Brain microvascular endothelial cell (primary cell): ENCODE data around the gene PTGDR.
A peak's percentile ranks its signal among the peaks of the same experiment; 100 is the strongest.

Experiments
- DNase-seq: peaks from one replicate; pipeline ENCODE4 v3.0.0-alpha.2; 2020
- H3K27ac ChIP-seq: fragments of 250-450 bp; sonication (Bioruptor Pico); 2 replicates; pipeline ENCODE4 v1.5.1; 2020; ENCODE audit warnings: mild to moderate bottlenecking, moderate library complexity
- H3K27me3 ChIP-seq: fragments of 250-450 bp; sonication (Bioruptor Pico); replicated peaks from 2 replicates; pipeline ENCODE4 v1.5.1; 2020; ENCODE audit warnings: mild to moderate bottlenecking
- H3K36me3 ChIP-seq: fragments of 250-450 bp; sonication (Bioruptor Pico); replicated peaks from 2 replicates; pipeline ENCODE4 v1.5.1; 2020; ENCODE audit warnings: mild to moderate bottlenecking
- H3K4me3 ChIP-seq: 2 replicates; pipeline ENCODE4 v1.5.1; 2011; ENCODE audit warnings: low read depth, mild to moderate bottlenecking, control low read depth, low read length, moderate library complexity
- CTCF ChIP-seq: IDR thresholded peaks from 2 replicates; pipeline ENCODE4 v1.5.1; 2011; ENCODE audit warnings: low read depth, mild to moderate bottlenecking, moderate library complexity, low read length, control low read depth, inconsistent platforms; ENCODE audit errors: missing control alignments
- in situ Hi-C: cut with HindIII; loops from 2 replicates; pipeline ENCODE4 v1.10.0; 2017; ENCODE audit warnings: low sequenced_read_pairs, low pct_ligation_motif_present

Gene PTGDR

DNA sequence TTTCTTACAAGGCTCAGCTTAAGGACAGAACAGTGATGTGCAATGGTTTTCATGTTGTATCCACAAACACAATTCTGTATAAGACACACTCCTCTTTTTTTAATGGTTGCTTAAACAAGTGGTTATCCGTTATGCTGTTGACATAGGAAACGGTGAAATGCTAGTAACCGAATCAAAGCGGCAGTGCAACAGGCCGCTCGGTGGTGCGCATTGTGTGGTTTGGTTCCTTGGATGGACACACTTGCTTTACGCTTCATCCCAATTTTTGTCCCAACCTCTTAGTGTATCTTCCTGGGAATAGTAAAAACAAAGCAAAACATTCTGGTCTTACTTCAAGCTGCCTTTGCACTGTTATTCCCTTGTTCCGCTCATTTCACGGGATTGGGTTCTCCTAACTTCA lies 46.0 kb downstream of the PTGDR start:
- in situ Hi-C loops: no loop called here
- no peaks in the 10 kb centered on the region for H3K27me3 ChIP-seq
- no peak for TF ChIP-seq CTCF
- H3K27ac ChIP-seq: peak overlapping the region; percentile 6
- DNase-seq: no peak
- H3K36me3 ChIP-seq: no peaks in the 10 kb centered on the region
- peak overlapping the region; percentile 89 for H3K4me3 ChIP-seq

GRCh38 chr14:52313903-52314594 lies 46.6 kb downstream of the PTGDR start, which contains the start of gene PTGER2:
PTGER2 (plus strand) TSS chr14:52314312; CDS start chr14:52314549, 237 bp downstream.
- in situ Hi-C loops: no loop called here
- TF ChIP-seq CTCF: no peak
- DNase-seq: peak; percentile 88
- Histone ChIP-seq H3K4me3 (peak within 1 kb of the TSS; percentile 89), H3K27me3 (no peaks in the 10 kb centered on the region), H3K36me3 (no peaks in the 10 kb centered on the region), H3K27ac (peak within 1 kb of the TSS; percentile 6)

DNA sequence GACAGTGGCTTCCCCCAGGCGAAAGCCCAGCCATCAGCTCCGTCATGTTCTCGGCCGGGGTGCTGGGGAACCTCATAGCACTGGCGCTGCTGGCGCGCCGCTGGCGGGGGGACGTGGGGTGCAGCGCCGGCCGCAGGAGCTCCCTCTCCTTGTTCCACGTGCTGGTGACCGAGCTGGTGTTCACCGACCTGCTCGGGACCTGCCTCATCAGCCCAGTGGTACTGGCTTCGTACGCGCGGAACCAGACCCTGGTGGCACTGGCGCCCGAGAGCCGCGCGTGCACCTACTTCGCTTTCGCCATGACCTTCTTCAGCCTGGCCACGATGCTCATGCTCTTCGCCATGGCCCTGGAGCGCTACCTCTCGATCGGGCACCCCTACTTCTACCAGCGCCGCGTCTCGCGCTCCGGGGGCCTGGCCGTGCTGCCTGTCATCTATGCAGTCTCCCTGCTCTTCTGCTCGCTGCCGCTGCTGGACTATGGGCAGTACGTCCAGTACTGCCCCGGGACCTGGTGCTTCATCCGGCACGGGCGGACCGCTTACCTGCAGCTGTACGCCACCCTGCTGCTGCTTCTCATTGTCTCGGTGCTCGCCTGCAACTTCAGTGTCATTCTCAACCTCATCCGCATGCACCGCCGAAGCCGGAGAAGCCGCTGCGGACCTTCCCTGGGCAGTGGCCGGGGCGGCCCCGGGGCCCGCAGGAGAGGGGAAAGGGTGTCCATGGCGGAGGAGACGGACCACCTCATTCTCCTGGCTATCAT lies 47.3 kb downstream of the PTGDR start:
- H3K36me3 ChIP-seq: no peaks in the 10 kb centered on the region
- in situ Hi-C loops: no loop called here
- peak; percentile 8 for TF ChIP-seq CTCF
- H3K4me3 ChIP-seq: peak overlapping the region; percentile 89
- DNase-seq: peak; percentile 14
- no peak overlapping the region for H3K27ac ChIP-seq
- H3K27me3 ChIP-seq: no peaks in the 10 kb centered on the region

DNA sequence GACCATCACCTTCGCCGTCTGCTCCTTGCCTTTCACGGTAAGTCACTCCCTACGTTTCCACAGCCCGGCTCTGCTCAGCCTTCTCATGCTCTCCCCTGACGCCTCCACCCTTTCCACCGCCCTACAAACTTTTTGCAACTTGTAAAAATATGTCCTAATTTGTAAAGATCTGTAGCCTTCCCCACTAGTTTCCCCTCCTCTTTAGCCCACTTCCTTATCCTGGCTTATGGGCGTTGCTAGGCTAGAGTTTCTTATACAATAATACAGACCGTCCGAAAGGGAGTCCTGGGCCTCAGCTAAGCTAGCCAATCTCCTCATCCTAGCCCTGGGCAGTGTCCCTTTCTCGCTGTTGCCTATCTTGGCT lies 47.8 kb downstream of the PTGDR start:
- no peak for DNase-seq
- no peak for TF ChIP-seq CTCF
- peak overlapping the region; percentile 89 for H3K4me3 ChIP-seq
- H3K27ac ChIP-seq: no peak overlapping the region
- in situ Hi-C loops: no loop called here
- no peaks in the 10 kb centered on the region for H3K36me3 ChIP-seq
- H3K27me3 ChIP-seq: no peaks in the 10 kb centered on the region

GRCh38 chr14:52318062-52318461 lies 50.6 kb downstream of the PTGDR start:
- no peaks in the 10 kb centered on the region for H3K27me3 ChIP-seq
- no peak overlapping the region for H3K4me3 ChIP-seq
- no peak for TF ChIP-seq CTCF
- no peak for DNase-seq
- H3K36me3 ChIP-seq: no peaks in the 10 kb centered on the region
- in situ Hi-C loops: no loop called here
- no peak overlapping the region for H3K27ac ChIP-seq
